BJ (cell line): ENCODE data around the gene ABHD11. TPM values are rescaled to one million over a fixed set of nuclear protein-coding genes. Genes with fewer than 3 reads are reported as not detected.
"Not testable (repeated sequence)": the region's sequence is repeated elsewhere in the genome, so short reads cannot be mapped to it uniquely, and the experiment has no call there.

ENCODE experiments used
- CTCF ChIA-PET: fragments of 350-600 bp; formaldehyde crosslinking; extraction: SDS; loops from one replicate; lab custom pipeline; 2021; ENCODE audit warnings: antibody characterized with exemption, inconsistent platforms; lab: Yijun Ruan, JAX
- POLR2A ChIA-PET: fragments of 300-600 bp; sonication (Branson Sonifier 250); formaldehyde crosslinking; extraction: SDS; loops from one replicate; lab custom pipeline; 2021; ENCODE audit warnings: antibody characterized with exemption; lab: Charles Lee
- DNase-seq: peaks from one replicate; pipeline ENCODE4 v3.0.0-alpha.2; 2011; ENCODE audit warnings: low read depth
- H3K27me3 ChIP-seq: 2 replicates; pipeline ENCODE4 v1.6.0; 2011; ENCODE audit warnings: low read length; ENCODE audit not compliant: control insufficient read depth, insufficient read depth
- H3K36me3 ChIP-seq: 2 replicates; pipeline ENCODE4 v1.5.1; 2011; ENCODE audit warnings: low read length; ENCODE audit not compliant: control insufficient read depth, insufficient read depth
- H3K4me3 ChIP-seq: 2 replicates; pipeline ENCODE4 v1.5.1; 2011; ENCODE audit warnings: low read depth, mild to moderate bottlenecking, control low read depth, low read length
- CTCF ChIP-seq: IDR thresholded peaks from 2 replicates; pipeline ENCODE4 v1.5.1; 2011; ENCODE audit warnings: low read depth, mild to moderate bottlenecking, control low read depth, inconsistent platforms, low read length, moderate library complexity; ENCODE audit not compliant: insufficient read depth
- polyA minus RNA-seq: library from RNA; depleted of rRNA, polyadenylated mRNA; stranded (reverse); fragments of >200 nt; gene quantifications from 2 replicates; pipeline ENCODE4 v1.2.3, GENCODE V29; 2011; rRNA and poly(A)+ RNA removed
- polyA plus RNA-seq: library from polyadenylated mRNA; depleted of rRNA; stranded (reverse); fragments of >200 nt; gene quantifications from 2 replicates; pipeline ENCODE4 v1.2.3, GENCODE V29; 2011; rRNA removed

The ABHD11 gene, protein sequence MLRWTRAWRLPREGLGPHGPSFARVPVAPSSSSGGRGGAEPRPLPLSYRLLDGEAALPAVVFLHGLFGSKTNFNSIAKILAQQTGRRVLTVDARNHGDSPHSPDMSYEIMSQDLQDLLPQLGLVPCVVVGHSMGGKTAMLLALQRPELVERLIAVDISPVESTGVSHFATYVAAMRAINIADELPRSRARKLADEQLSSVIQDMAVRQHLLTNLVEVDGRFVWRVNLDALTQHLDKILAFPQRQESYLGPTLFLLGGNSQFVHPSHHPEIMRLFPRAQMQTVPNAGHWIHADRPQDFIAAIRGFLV
- polyA plus RNA-seq: 11.6 and 16.9 TPM in 2 replicates
- 8.2 and 9.9 TPM in 2 replicates for polyA minus RNA-seq

- ChIA-PET POLR2A (no interaction called here), CTCF (interaction anchor here (1.8 to 8.7 kb wide), 2 partner anchors 13 to 132 kb away, joined by 8 to 92 read pairs; no protein-coding TSS in a partner anchor)
- peaks cover 4% of the 10 kb centered on the region for H3K36me3 ChIP-seq
- no peaks in the 10 kb centered on the region for H3K27me3 ChIP-seq
- peak; percentile 73 for DNase-seq
- H3K4me3 ChIP-seq: peak within 1 kb of the TSS; percentile 76
- no peak for TF ChIP-seq CTCF
These were observed at the start of gene ABHD11 for GRCh38 chr7:73738612-73739386. TSS of gene ABHD11 (minus strand) at chr7:73738802. CDS start at chr7:73738770, 32 bp downstream.

- H3K27me3 ChIP-seq, H3K36me3 ChIP-seq, POLR2A ChIA-PET, H3K4me3 ChIP-seq, DNase-seq: not testable (repeated sequence)
- CTCF ChIA-PET: interaction anchor here (0.6 kb wide), 1 partner anchor 20 kb away, joined by 4 read pairs; no protein-coding TSS in a partner anchor
These were observed 49.1 kb upstream of the ABHD11 start for GRCh38 chr7:73787786-73788048.

- ChIA-PET CTCF (interaction anchor here (0.6 kb wide), 1 partner anchor 256 kb away, joined by 3 read pairs; no protein-coding TSS in a partner anchor), POLR2A (no interaction called here)
- no peak for DNase-seq
- Histone ChIP-seq H3K36me3 (no peaks in the 10 kb centered on the region), H3K4me3 (no peak overlapping the region), H3K27me3 (no peaks in the 10 kb centered on the region)
- TF ChIP-seq CTCF: no peak
These were observed 48.0 kb upstream of the ABHD11 start for GRCh38 chr7:73786588-73786987.

DNA sequence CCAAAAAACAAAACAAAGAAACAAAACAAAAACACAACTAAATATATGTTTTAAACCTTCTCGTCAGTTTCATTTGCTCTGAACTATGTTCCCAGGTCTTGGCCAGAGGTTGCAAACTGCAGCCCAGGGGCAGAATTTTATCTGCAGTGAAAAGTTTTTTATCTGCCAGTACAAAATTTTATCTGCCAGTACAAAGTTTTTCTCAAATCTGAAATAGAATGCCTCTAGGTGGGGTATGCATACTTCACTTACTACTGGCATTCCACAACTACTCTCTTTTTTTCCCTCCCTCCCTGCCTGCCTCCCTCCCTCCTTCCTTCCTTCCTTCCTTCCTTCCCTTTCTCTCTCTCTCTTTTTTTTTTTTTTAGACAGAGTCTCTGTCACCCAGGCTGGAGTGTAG lies 40.9 kb upstream of the ABHD11 start:
- CTCF ChIA-PET: no interaction called here
- DNase-seq: no peak

GRCh38 chr7:73778801-73779389 lies 40.3 kb upstream of the ABHD11 start:
- H3K27me3 ChIP-seq: no peaks in the 10 kb centered on the region
- TF ChIP-seq CTCF: no peak
- H3K36me3 ChIP-seq: no peaks in the 10 kb centered on the region
- ChIA-PET CTCF (no interaction called here), POLR2A (no interaction called here)
- no peak overlapping the region for H3K4me3 ChIP-seq
- no peak for DNase-seq

More for the DNA sequence above, 40.9 kb upstream of the ABHD11 start:
- Histone ChIP-seq H3K27me3 (no peaks in the 10 kb centered on the region), H3K36me3 (no peaks in the 10 kb centered on the region), H3K4me3 (no peak overlapping the region)
- POLR2A ChIA-PET: no interaction called here
- no peak for TF ChIP-seq CTCF
